ENCODE results near the gene ZNF576. TPM values are rescaled to one million over a fixed set of nuclear protein-coding genes. Genes with fewer than 3 reads are reported as not detected.

Gene ZNF576
- total and polyA plus RNA-seq, 9 of the 15 experiments (the other 6 are each of a cell fraction or from before 2014, with no cell fraction given): 6.8 to 18.2 (median 12.2) TPM

- TF ChIP-seq STAT6 (CRISPR knock-in tag; IDR thresholded peaks at IDR 0.05) (no peak), ZNF133 (CRISPR knock-in tag; IDR thresholded peaks at IDR 0.05) (no peak), CREB3L1 (IDR thresholded peaks at IDR 0.05; ENCODE audit: borderline replicate concordance, low read depth) (peak; percentile 75), NFYB (IDR thresholded peaks at IDR 0.05; ENCODE audit: extremely low read depth, insufficient read length) (no peak), RBBP5 (IDR thresholded peaks at IDR 0.05; ENCODE audit: borderline replicate concordance, insufficient read depth, low read length, poor library complexity, severe bottlenecking) (peak; percentile 60), ARID4B (CRISPR knock-in tag; IDR thresholded peaks at IDR 0.05) (peak; percentile 14; the same call in 1 of the 2 replicates), ZBTB12 (CRISPR knock-in tag; IDR thresholded peaks at IDR 0.05) (peak; percentile 97), NCOA1 (IDR thresholded peaks at IDR 0.05; ENCODE audit: low read depth) (no peak), ZNF449 (CRISPR knock-in tag; IDR thresholded peaks at IDR 0.05) (no peak), POU5F1 (IDR thresholded peaks at IDR 0.05; ENCODE audit: borderline replicate concordance, low read depth, low read length, partially characterized antibody) (peak; percentile 86), FOXA1 (IDR thresholded peaks at IDR 0.05; ENCODE audit: borderline replicate concordance) (no peak), HMG20B (CRISPR knock-in tag; IDR thresholded peaks at IDR 0.05) (no peak), CBX3 (IDR thresholded peaks at IDR 0.05; ENCODE audit: borderline replicate concordance in 1 of 2, low read length in 2 of 2) (peak in 1 of 2 experiments; percentile 79; a peak in 2 of 3 replicates)
Observed at GRCh38 chr19:43595999-43596841, at the start of gene ZNF576, which contains the start of gene IRGQ (continued).
